Upper lobe of left lung (tissue), 6 donors: ENCODE measurements around the gene TENT5A. TPM values are rescaled to one million over a fixed set of nuclear protein-coding genes. Genes with fewer than 3 reads are reported as not detected.

ENCODE experiments used
- ATAC-seq, 2 donors: fragments of 200-7000 bp; cut with Tn5 transposase; one replicate each; pipeline ENCODE4 v1.9.1; 2022; ENCODE audit warnings: mild to moderate bottlenecking in 2 of 2, moderate library complexity in 2 of 2; ENCODE audit not compliant: low FRiP score in 2 of 2
- DNase-seq, 2 donors: peaks; one replicate each; pipeline ENCODE4 v3.0.0-alpha.2; 2019 to 2020
- H3K27ac ChIP-seq, 4 donors: fragments of 200-600 bp; sonication (generic); one replicate each; pipeline ENCODE4 v1.5.1; 2016 to 2019
- H3K27me3 ChIP-seq, 4 donors: fragments of 200-600 bp; sonication (generic); one replicate each; pipeline ENCODE4 v1.5.1; 2017 to 2019
- H3K36me3 ChIP-seq, 4 donors: fragments of 200-600 bp; sonication (generic); one replicate each; pipeline ENCODE4 v1.5.1; 2016 to 2019
- H3K4me1 ChIP-seq, 4 donors: fragments of 200-600 bp; sonication (generic); one replicate each; pipeline ENCODE4 v1.5.1; 2018 to 2019
- H3K4me3 ChIP-seq, 4 donors: fragments of 200-600 bp; sonication (generic); one replicate each; pipeline ENCODE4 v1.5.1; 2017 to 2019; ENCODE audit warnings: mild to moderate bottlenecking in 2 of 4, moderate library complexity in 1 of 4
- H3K9me3 ChIP-seq, 4 donors: fragments of 200-600 bp; sonication (generic); one replicate each; pipeline ENCODE4 v1.5.1; 2018 to 2019
- EP300 ChIP-seq, 4 donors: sonication (generic); formaldehyde crosslinking; IDR thresholded peaks; one replicate each; pipeline ENCODE4 v1.5.1; 2017; ENCODE audit warnings: antibody characterized with exemption in 4 of 4, control low read depth in 2 of 4
- POLR2A ChIP-seq, 4 donors: fragments of 450-650 bp; IDR thresholded peaks; one replicate each; pipeline ENCODE4 v1.5.1; 2016 to 2017; ENCODE audit warnings: antibody characterized with exemption in 4 of 4, mild to moderate bottlenecking in 2 of 4
- POLR2AphosphoS5 ChIP-seq, 2 donors: sonication (generic); formaldehyde crosslinking; IDR thresholded peaks; one replicate each; pipeline ENCODE4 v1.5.1; 2017; ENCODE audit warnings: antibody characterized with exemption in 2 of 2
- WGBS, 2 donors: methylation state at CpG; one replicate each; pipeline ENCODE4 v1.1.5; 2017 to 2018; 5-methylcytosine and 5-hydroxymethylcytosine counted together
- total RNA-seq, 6 donors: library from RNA; depleted of rRNA in 4 of 6; stranded (reverse); fragments of >200 nt in 4 of 6; gene quantifications; one replicate each; pipeline versions ENCODE4 v1.1.0 to v1.2.1, GENCODE V29; 2016 to 2021
- TF ChIP-seq, protein P1 (sequence below), 6 experiments: fragments of 450-650 bp in 4 of 6; fragments of 200-600 bp in 2 of 6; sonication (generic) in 2 of 6; IDR thresholded peaks; one replicate each; pipeline ENCODE4 v1.5.1; 2016 to 2019; ENCODE audit warnings: antibody characterized with exemption in 6 of 6
- donor health status: DM: no; HTN: no; CAD: no; lungs with moderate emphysema.
- donor health status: DM: no; HTN: yes; CAD: no; lungs with severe emphysema.

TENT5A gene
- total RNA-seq, 6 donors from 2014 or later, result 9.5 to 21.9 (median 18.6) TPM

DNA sequence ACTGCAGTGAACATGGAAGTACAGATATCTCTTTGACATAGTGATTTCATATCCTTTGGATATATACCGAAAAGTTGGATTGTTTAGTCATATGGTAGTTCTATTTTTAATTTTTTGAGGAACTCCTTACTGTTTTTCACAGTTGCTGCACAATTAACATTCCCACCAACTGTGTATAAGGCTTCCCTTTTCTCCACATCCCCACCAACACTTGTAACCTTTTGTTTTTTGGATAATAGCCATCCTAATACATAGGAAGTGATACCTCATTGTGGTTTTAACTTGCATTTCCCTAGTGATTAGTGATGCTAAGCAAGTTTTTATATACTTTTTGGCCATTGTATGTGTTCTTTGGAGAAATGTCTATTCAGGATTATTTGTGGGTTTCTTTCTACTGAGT, 45.1 kb upstream of the TENT5A start:
- H3K27me3 ChIP-seq, result no peaks in the 10 kb centered on the region
- no peak for DNase-seq
- H3K27ac ChIP-seq, result no peak overlapping the region
- TF ChIP-seq, protein P1, sequence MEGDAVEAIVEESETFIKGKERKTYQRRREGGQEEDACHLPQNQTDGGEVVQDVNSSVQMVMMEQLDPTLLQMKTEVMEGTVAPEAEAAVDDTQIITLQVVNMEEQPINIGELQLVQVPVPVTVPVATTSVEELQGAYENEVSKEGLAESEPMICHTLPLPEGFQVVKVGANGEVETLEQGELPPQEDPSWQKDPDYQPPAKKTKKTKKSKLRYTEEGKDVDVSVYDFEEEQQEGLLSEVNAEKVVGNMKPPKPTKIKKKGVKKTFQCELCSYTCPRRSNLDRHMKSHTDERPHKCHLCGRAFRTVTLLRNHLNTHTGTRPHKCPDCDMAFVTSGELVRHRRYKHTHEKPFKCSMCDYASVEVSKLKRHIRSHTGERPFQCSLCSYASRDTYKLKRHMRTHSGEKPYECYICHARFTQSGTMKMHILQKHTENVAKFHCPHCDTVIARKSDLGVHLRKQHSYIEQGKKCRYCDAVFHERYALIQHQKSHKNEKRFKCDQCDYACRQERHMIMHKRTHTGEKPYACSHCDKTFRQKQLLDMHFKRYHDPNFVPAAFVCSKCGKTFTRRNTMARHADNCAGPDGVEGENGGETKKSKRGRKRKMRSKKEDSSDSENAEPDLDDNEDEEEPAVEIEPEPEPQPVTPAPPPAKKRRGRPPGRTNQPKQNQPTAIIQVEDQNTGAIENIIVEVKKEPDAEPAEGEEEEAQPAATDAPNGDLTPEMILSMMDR (IDR thresholded peaks at IDR 0.05), result no peak
- TF ChIP-seq POLR2A (IDR thresholded peaks at IDR 0.05) (no peak), EP300 (IDR thresholded peaks at IDR 0.05) (no peak), POLR2AphosphoS5 (IDR thresholded peaks at IDR 0.05) (no peak)
- no peaks in the 10 kb centered on the region for H3K36me3 ChIP-seq
- H3K4me3 ChIP-seq, result no peak overlapping the region
- ATAC-seq, result peak in 1 of 2 donors; percentile 75
- no peaks in the 10 kb centered on the region for H3K9me3 ChIP-seq
- no peaks in the 10 kb centered on the region for H3K4me1 ChIP-seq
- WGBS, 2 donors, result 52 to 65% methylated on average over 1 of the region's 1 CpG

DNA sequence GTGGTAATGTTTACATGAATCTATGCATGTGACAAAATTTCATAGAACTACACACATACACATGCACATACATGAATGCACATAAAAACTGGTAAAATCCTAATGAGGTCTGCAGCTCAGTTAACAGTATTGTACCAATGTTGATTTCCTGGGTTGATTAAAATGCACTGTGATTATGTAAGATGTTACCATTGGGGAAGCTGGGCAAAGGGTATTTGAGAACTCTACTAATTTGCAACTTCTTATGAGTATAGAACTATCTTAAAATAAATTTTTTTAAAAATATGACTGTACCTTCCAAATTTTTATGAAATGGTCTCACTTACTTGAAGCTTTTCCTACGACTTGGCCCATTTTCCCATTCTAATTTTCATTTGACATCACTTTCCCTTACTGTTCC, 43.4 kb upstream of the TENT5A start:
- H3K9me3 ChIP-seq, result no peaks in the 10 kb centered on the region
- no peak for DNase-seq
- no peaks in the 10 kb centered on the region for H3K4me1 ChIP-seq
- TF ChIP-seq EP300 (IDR thresholded peaks at IDR 0.05) (no peak), POLR2AphosphoS5 (IDR thresholded peaks at IDR 0.05) (no peak), POLR2A (IDR thresholded peaks at IDR 0.05) (no peak)
- TF ChIP-seq, protein P1 (IDR thresholded peaks at IDR 0.05), result no peak
- H3K36me3 ChIP-seq, result no peaks in the 10 kb centered on the region
- ATAC-seq, result no peak
- WGBS, 2 donors, result 75 to 89% methylated on average over 1 of the region's 1 CpG
- no peak overlapping the region for H3K4me3 ChIP-seq
- H3K27ac ChIP-seq, result no peak overlapping the region
- no peaks in the 10 kb centered on the region for H3K27me3 ChIP-seq

DNA sequence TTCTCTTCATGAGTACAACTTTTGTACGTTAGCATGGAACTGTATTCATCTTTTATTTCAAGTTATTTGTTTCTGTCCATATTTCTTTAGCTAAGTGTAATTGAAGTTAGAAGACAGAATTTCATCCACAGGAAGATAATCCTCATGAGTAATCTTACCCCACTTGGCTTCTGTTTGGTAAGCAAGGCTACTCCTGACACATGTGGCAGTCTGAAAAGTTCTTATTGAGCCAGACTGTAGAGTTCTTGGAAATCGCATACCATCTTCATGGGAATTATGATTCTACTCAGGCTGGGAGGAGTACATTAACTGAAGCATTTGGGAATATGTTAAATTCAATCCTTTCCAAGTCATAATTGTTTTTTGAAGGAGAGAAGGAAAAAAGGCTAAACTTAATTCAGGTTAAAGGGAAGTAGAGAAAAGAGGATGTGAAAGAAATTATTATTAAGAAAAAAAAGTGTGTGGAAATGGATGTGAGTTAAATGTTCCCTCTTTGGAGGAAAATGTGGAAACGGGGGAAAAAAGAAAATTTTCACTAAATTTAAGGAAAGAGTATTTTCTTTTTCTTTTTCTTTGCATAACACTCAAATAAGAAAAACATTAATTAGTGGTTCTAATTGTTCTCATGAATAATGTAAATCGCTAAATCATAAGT, 41.5 kb upstream of the TENT5A start:
- DNase-seq (no peak), ATAC-seq (no peak)
- Histone ChIP-seq H3K9me3 (no peaks in the 10 kb centered on the region), H3K27me3 (no peaks in the 10 kb centered on the region), H3K4me1 (no peaks in the 10 kb centered on the region), H3K27ac (no peak overlapping the region), H3K4me3 (no peak overlapping the region), H3K36me3 (no peaks in the 10 kb centered on the region)
- no peak for TF ChIP-seq POLR2A (IDR thresholded peaks at IDR 0.05)
- no peak for TF ChIP-seq POLR2AphosphoS5 (IDR thresholded peaks at IDR 0.05)
- 76 to 82% methylated on average over 4 of the region's 4 CpGs for WGBS, 2 donors

DNA sequence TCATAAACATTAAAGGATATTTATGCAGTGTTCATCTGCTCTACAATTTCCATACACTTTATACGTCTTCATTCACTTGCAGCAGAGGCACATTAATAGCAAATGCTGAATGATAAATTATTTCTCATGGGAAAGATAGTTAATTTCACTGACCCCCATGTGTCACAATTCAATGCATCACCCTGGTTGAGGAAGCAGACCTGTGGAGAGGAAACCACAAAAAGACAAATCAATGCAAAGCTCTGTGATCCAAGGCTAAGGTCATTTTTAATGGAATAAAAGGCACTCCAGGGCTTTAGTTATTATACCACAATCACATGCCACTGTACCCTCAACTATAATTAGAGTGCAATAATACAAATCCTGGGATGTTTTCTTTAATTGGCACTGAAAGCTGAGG, 40.3 kb upstream of the TENT5A start:
- ATAC-seq (no peak), DNase-seq (no peak)
- no peaks in the 10 kb centered on the region for H3K9me3 ChIP-seq
- no peaks in the 10 kb centered on the region for H3K27me3 ChIP-seq
- peaks cover 0 to 2% (median 0%) of the 10 kb centered on the region in 4 donors for H3K4me1 ChIP-seq
- 75 to 81% methylated on average over 1 of the region's 1 CpG for WGBS, 2 donors
- H3K27ac ChIP-seq, result no peak overlapping the region
- no peaks in the 10 kb centered on the region for H3K36me3 ChIP-seq
- no peak overlapping the region for H3K4me3 ChIP-seq
- TF ChIP-seq, protein P1 (IDR thresholded peaks at IDR 0.05), result no peak
- TF ChIP-seq POLR2A (IDR thresholded peaks at IDR 0.05) (no peak), EP300 (IDR thresholded peaks at IDR 0.05) (no peak), POLR2AphosphoS5 (IDR thresholded peaks at IDR 0.05) (no peak)

- DNase-seq (no peak), ATAC-seq (no peak)
- Histone ChIP-seq H3K4me1 (peaks cover 0 to 13% (median 5%) of the 10 kb centered on the region in 4 donors), H3K36me3 (no peaks in the 10 kb centered on the region), H3K27ac (no peak overlapping the region), H3K9me3 (no peaks in the 10 kb centered on the region), H3K4me3 (no peak overlapping the region), H3K27me3 (no peaks in the 10 kb centered on the region)
- WGBS, 2 donors, result 72 to 73% methylated on average over 2 of the region's 2 CpGs
- TF ChIP-seq POLR2A (IDR thresholded peaks at IDR 0.05), result no peak
- no peak for TF ChIP-seq EP300 (IDR thresholded peaks at IDR 0.05)
- no peak for TF ChIP-seq POLR2AphosphoS5 (IDR thresholded peaks at IDR 0.05)
- TF ChIP-seq, protein P1 (IDR thresholded peaks at IDR 0.05), result no peak
These were observed 39.3 kb upstream of the TENT5A start for GRCh38 chr6:81791756-81792155.
